Progenitor cell of endocrine pancreas (in vitro differentiated cells): Measurements from ENCODE around the gene RIC8A. TPM values are rescaled to one million over a fixed set of nuclear protein-coding genes. Genes with fewer than 3 reads are reported as not detected.

ENCODE experiments used
- DNase-seq: peaks from one replicate; pipeline ENCODE4 v3.0.0; 2021; ENCODE audit warnings: low spot score; ENCODE audit not compliant: unreplicated experiment
- H3K27ac Mint-ChIP-seq: 2 replicates; pipeline ENCODE4 v1.8.0; 2021; ENCODE audit warnings: mild to moderate bottlenecking, moderate library complexity, mixed read lengths
- H3K27me3 Mint-ChIP-seq: 2 replicates; pipeline ENCODE4 v1.8.0; 2021; ENCODE audit warnings: mixed read lengths
- H3K36me3 Mint-ChIP-seq: 2 replicates; pipeline ENCODE4 v1.8.0; 2022; ENCODE audit warnings: mixed read lengths; ENCODE audit not compliant: insufficient read depth
- H3K4me1 Mint-ChIP-seq: 2 replicates; pipeline ENCODE4 v1.8.0; 2021; ENCODE audit warnings: low read depth, mixed read lengths
- H3K4me3 Mint-ChIP-seq: 2 replicates; pipeline ENCODE4 v1.8.0; 2021; ENCODE audit warnings: low read depth, mild to moderate bottlenecking, moderate library complexity, mixed read lengths
- H3K9me3 Mint-ChIP-seq: 2 replicates; pipeline ENCODE4 v1.8.0; 2021; ENCODE audit warnings: low read depth, mixed read lengths
- total RNA-seq: library from RNA; stranded (reverse); gene quantifications from 2 replicates; pipeline ENCODE4 v1.2.1, GENCODE V29; 2021
- TF ChIP-seq, protein P1 (sequence below): fragments of 200-600 bp; sonication (generic); IDR thresholded peaks from one replicate; pipeline ENCODE4 v1.5.0; 2021; ENCODE audit warnings: antibody characterized with exemption, mild to moderate bottlenecking; ENCODE audit not compliant: unreplicated experiment

The RIC8A gene
- total RNA-seq, 1 donor from 2014 or later: 88.0 TPM

DNA sequence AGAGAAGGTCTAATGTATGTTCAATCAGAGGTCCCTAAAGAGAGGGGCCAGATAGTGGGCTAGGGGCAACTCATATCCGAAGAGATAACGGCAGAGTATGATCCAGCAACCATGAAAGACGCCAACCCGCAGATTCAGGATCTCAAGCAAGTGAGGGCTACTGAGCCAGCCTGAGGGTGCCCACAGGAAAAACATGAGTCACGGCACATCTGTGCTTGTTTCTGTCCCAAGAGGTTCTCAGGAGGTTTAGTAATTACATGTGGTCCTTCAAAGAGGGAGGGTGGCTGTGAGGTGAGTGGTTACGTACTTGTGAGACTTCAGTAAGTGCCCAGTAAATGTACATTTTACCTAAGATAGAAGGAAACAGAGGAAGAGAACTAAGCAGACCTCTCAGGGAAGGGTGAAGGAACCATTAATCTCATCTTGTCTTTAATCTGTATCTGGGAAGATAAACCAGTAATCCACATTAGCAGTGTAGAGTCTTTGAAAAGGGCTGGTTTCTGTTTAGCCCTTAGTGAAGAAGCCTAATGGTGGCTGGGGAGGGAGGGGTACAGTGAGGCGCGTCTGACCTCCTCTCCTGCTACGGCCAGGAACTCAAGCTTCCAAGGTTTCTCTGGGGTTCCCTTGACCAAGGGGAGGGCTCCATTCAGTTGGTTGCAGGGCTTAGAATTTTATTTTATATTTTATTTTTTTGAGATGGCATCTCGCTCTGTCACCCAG is 18.4 kb downstream of the RIC8A start:
- Mint-ChIP-seq H3K27ac (peak overlapping the region; percentile 46), H3K4me3 (no peak overlapping the region), H3K36me3 (peaks cover 4% of the 10 kb centered on the region), H3K9me3 (no peaks in the 10 kb centered on the region), H3K27me3 (no peaks in the 10 kb centered on the region), H3K4me1 (no peaks in the 10 kb centered on the region)
- DNase-seq: no peak
- TF ChIP-seq, protein P1, sequence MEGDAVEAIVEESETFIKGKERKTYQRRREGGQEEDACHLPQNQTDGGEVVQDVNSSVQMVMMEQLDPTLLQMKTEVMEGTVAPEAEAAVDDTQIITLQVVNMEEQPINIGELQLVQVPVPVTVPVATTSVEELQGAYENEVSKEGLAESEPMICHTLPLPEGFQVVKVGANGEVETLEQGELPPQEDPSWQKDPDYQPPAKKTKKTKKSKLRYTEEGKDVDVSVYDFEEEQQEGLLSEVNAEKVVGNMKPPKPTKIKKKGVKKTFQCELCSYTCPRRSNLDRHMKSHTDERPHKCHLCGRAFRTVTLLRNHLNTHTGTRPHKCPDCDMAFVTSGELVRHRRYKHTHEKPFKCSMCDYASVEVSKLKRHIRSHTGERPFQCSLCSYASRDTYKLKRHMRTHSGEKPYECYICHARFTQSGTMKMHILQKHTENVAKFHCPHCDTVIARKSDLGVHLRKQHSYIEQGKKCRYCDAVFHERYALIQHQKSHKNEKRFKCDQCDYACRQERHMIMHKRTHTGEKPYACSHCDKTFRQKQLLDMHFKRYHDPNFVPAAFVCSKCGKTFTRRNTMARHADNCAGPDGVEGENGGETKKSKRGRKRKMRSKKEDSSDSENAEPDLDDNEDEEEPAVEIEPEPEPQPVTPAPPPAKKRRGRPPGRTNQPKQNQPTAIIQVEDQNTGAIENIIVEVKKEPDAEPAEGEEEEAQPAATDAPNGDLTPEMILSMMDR: no peak

DNA sequence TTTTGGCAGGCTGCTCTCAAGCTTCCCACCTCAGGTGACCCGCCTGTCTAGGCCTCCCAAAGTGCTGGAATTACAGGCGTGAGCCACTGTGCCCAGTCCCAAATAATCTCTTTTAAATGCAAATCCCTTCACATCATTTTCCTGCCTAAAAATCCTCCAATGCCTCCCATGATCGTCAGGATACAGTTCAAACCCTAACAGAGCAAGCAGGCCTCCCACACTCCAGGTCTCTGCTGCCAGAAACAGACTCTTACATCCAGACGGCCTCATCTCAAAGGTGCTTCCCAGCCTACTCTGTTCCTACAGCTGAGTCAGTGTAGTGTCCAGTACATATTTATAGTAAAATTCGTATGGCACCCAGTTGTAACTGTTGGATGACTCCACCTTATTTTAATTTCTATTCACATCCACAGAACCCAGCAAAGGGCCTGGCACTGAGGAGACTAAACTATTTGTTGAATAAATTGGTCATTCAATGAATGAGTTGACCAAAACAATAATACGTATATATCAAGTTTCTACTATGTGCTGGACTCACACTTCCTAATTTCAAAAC is 20.4 kb downstream of the RIC8A start:
- TF ChIP-seq, protein P1: no peak
- Mint-ChIP-seq H3K27ac (no peak overlapping the region), H3K36me3 (peaks cover 6% of the 10 kb centered on the region), H3K4me1 (no peaks in the 10 kb centered on the region), H3K27me3 (no peaks in the 10 kb centered on the region), H3K9me3 (no peaks in the 10 kb centered on the region), H3K4me3 (no peak overlapping the region)
- DNase-seq: no peak

DNA sequence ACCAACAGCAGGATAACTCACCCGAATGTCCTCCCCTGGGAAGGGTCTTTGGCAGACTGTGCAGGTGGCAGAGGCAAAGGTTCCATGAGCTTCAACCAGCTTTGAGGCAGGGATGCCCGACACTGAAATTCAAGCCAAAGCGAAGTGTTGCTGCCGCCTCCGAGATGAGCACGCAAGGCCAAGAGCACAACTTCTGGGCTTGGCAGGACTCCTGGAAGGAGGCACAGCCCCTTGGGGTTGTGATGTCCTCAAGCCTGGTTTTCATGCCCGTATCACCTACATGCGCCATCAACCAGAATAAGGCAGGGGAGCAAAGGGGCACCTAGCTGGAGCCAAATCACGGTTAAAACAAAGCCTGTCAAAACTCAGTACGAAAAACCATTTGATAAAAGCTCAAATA is 22.9 kb downstream of the RIC8A start:
- H3K4me3 Mint-ChIP-seq: no peak overlapping the region
- H3K27me3 Mint-ChIP-seq: no peaks in the 10 kb centered on the region
- no peak for DNase-seq
- H3K9me3 Mint-ChIP-seq: no peaks in the 10 kb centered on the region
- peaks cover 5% of the 10 kb centered on the region for H3K36me3 Mint-ChIP-seq
- TF ChIP-seq, protein P1: no peak
- H3K27ac Mint-ChIP-seq: no peak overlapping the region
- H3K4me1 Mint-ChIP-seq: peaks cover 5% of the 10 kb centered on the region

DNA sequence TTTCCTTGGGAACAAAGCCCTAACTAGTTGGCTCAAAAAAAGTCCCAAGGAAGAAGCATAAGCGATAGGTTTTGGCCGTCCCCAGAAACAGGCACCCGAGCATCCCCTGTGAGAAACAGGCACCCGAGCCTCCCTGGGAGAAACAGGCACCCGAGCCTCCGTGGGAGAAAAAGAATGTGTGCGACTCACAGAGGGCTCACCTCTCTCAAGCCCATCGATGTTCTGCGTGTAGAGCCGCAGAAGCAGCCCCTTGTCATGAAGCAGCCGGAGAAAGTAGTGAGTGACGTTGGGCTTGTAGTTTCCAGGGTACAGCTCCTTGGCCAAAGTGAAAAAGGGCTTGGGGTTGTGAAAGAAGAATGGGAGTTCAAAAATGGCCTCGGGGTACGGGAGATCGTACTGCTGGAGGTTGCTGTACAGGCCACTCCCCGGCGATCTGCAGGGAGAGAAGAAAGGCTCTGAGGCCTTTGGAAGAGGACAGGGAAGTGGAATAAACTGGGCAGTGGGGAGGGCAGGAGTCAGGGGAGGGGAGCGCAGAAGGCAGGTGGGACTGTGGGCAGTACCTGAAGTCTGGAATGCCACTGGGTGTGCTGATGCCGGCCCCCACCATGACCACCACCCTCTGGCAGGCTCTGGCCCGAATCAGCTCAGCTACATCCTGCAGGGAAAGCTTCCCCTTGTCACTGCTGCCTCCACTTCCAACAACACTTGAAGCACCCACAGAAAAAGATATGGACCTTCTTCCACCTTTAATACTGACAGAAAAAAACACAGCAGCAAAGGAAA is 25.5 kb downstream of the RIC8A start:
- Mint-ChIP-seq H3K27ac (no peak overlapping the region), H3K4me3 (no peak overlapping the region), H3K9me3 (no peaks in the 10 kb centered on the region), H3K4me1 (peaks cover 7% of the 10 kb centered on the region), H3K27me3 (no peaks in the 10 kb centered on the region), H3K36me3 (peaks cover 5% of the 10 kb centered on the region)
- no peak for DNase-seq
- TF ChIP-seq, protein P1: no peak

DNA sequence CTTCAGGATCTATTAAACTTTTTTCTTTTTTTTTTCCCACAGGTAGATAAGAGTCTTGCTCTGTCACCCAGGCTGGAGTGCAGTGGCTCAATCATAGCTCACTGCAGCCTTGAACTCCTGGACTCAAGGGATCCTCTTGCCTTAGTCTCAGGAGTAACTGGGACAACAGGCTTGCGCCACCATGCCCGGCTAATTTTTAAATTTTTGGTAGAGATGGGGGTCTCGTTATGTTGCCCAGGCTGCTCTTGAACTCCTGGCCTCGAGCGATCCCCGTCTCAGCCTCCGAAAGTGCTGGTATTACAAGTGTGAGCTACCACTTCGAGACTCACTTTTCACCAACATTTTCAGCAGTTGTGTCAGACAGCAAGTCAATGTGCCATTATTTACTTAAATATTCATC is 27.7 kb downstream of the RIC8A start:
- TF ChIP-seq, protein P1: no peak
- Mint-ChIP-seq H3K4me1 (peaks cover 11% of the 10 kb centered on the region), H3K9me3 (no peaks in the 10 kb centered on the region), H3K36me3 (peaks cover 5% of the 10 kb centered on the region), H3K27ac (peak overlapping the region; percentile 95), H3K27me3 (no peaks in the 10 kb centered on the region), H3K4me3 (peak overlapping the region; percentile 85)
- no peak for DNase-seq
